Small intestine (tissue), 7 donors: ENCODE measurements around the gene NFATC1. TPM values are rescaled to one million over a fixed set of nuclear protein-coding genes. Genes with fewer than 3 reads are reported as not detected.
A peak's percentile ranks its signal among the peaks of the same experiment; 100 is the strongest.

Experiments used
- DNase-seq, 2 donors: peaks; one replicate each; pipeline versions ENCODE4 v3.0.0 to v3.0.0-alpha.2; 2013
- FAIRE-seq: peaks from 2 replicates; lab custom pipeline; 2012; peaks lifted over from hg19 to GRCh38; lab: Jason Lieb, UNC
- H3K27ac ChIP-seq, 3 donors: one replicate each; pipeline ENCODE4 v1.5.1; 2013; ENCODE audit warnings: low read length in 2 of 3, mild to moderate bottlenecking in 2 of 3, control low read depth in 1 of 3, inconsistent platforms in 1 of 3, low read depth in 1 of 3, moderate library complexity in 1 of 3
- H3K27me3 ChIP-seq, 3 donors: one replicate each; pipeline ENCODE4 v1.6.1; 2013; ENCODE audit warnings: low read length in 3 of 3, inconsistent platforms in 1 of 3; ENCODE audit not compliant: control insufficient read depth in 3 of 3, insufficient read depth in 3 of 3
- H3K36me3 ChIP-seq, 3 donors: one replicate each; pipeline ENCODE4 v1.6.1; 2013; ENCODE audit warnings: low read length in 3 of 3, inconsistent platforms in 1 of 3, low read depth in 1 of 3, mild to moderate bottlenecking in 1 of 3, moderate library complexity in 1 of 3; ENCODE audit not compliant: control insufficient read depth in 3 of 3, insufficient read depth in 2 of 3
- H3K4me1 ChIP-seq, 3 donors: one replicate each; pipeline ENCODE4 v1.6.1; 2013; ENCODE audit warnings: low read length in 2 of 3, inconsistent platforms in 1 of 3, low read depth in 1 of 3, mild to moderate bottlenecking in 1 of 3, moderate library complexity in 1 of 3; ENCODE audit not compliant: control insufficient read depth in 3 of 3, insufficient read depth in 2 of 3
- H3K4me3 ChIP-seq, 3 donors: one replicate each; pipeline ENCODE4 v1.5.1; 2013; ENCODE audit warnings: low read length in 3 of 3, control low read depth in 1 of 3, inconsistent platforms in 1 of 3, low read depth in 1 of 3, mild to moderate bottlenecking in 1 of 3, moderate library complexity in 1 of 3
- H3K9me3 ChIP-seq, 2 donors: one replicate each; pipeline ENCODE4 v1.6.1; 2013; ENCODE audit warnings: low read depth in 1 of 2, low read length in 1 of 2; ENCODE audit not compliant: control insufficient read depth in 2 of 2, insufficient read depth in 1 of 2
- WGBS, 3 donors: extraction: QIAGEN DNeasy Blood & Tissue Kit; methylation state at CpG; one replicate each; pipeline ENCODE4 v1.1.7; 2013; 5-methylcytosine and 5-hydroxymethylcytosine counted together
- polyA plus RNA-seq, 4 donors: library from polyadenylated mRNA; stranded (reverse) in 3 of 4; unstranded in 1 of 4; fragments of 200-250 nt in 3 of 4; fragments of 120-200 nt in 1 of 4; gene quantifications; one replicate each; pipeline versions ENCODE4 v1.2.1 to v1.2.3, GENCODE V29; 2013
- donor health status: healthy with polysubstance abuse.
- donor health status: control.
- donor health status: control.
- donor health status: Bipolar disorder and iron deficiency.
- donor health status: healthy.

The NFATC1 gene
- polyA plus RNA-seq, 4 donors: 0.67 to 5.9 (median 2.2) TPM

- Histone ChIP-seq H3K27me3 (peaks cover 0 to 37% (median 0%) of the 10 kb centered on the region in 3 donors), H3K27ac (peak overlapping the region in 1 of 3 donors; percentile 55), H3K4me3 (no peak overlapping the region), H3K4me1 (no peaks in the 10 kb centered on the region), H3K9me3 (no peaks in the 10 kb centered on the region), H3K36me3 (peaks cover 0 to 2% (median 0%) of the 10 kb centered on the region in 3 donors)
- FAIRE-seq (no peak), DNase-seq (no peak)
- 27 to 43% (median 30%) methylated on average over 26 to 27 of the region's 27 CpGs for WGBS, 3 donors
Observed at GRCh38 chr18:79402977-79403722, 7.4 kb downstream of the NFATC1 start.

DNA sequence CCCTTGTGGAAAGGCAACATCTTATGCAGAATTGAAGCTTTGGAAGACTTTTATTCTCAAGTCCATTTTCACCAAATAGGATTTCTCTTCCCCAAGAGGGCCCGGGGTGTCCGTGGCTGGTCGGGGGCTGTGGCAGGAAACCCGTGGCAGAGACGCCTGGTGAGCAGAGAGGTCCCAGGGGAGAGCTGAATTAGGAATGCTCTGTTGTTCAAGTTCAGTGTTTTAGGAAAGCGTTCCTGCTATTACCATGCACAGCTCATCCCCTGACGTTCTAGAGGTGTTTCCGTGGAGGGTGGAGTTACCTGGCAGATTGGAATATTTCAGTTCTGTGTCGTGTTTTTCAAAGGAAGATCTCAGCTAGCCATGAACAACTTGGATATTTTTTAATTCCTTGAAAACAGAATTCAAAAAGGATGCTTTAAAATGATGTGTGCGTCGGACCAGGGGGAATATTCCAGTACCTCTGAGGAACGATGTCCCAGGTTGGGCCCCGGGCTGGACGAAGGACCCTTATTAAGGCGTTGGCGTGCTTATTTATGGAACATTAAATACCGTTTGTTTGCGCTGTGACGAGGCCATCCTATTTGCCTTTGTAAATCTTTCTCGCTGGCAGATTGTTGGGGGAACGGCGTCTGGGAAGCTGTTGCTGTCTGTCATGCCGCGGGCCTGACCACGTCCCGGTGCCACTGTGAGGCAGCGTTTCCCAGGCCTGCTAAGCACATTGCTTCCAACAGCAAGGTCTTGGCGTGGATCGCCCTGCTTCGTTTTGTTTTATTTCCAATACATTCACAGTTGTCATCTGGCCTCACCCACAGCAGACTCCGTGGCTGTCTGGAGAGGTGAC is 8.2 kb downstream of the NFATC1 start:
- H3K36me3 ChIP-seq: peaks cover 0 to 2% (median 0%) of the 10 kb centered on the region in 3 donors
- H3K4me1 ChIP-seq: no peaks in the 10 kb centered on the region
- FAIRE-seq: no peak
- no peak for DNase-seq
- no peaks in the 10 kb centered on the region for H3K9me3 ChIP-seq
- H3K27me3 ChIP-seq: peaks cover 0 to 29% (median 0%) of the 10 kb centered on the region in 3 donors
- H3K4me3 ChIP-seq: no peak overlapping the region
- peak overlapping the region in 1 of 3 donors; percentile 39 for H3K27ac ChIP-seq
- WGBS, 3 donors: 64 to 71% (median 65%) methylated on average over 31 of the region's 31 CpGs

GRCh38 chr18:79404567-79404910 is 8.8 kb downstream of the NFATC1 start:
- 67 to 77% (median 68%) methylated on average over 12 of the region's 12 CpGs for WGBS, 3 donors
- no peak overlapping the region for H3K4me3 ChIP-seq
- no peaks in the 10 kb centered on the region for H3K9me3 ChIP-seq
- no peak for DNase-seq
- H3K4me1 ChIP-seq: no peaks in the 10 kb centered on the region
- H3K27ac ChIP-seq: peak overlapping the region in 1 of 3 donors; percentile 39
- FAIRE-seq: no peak
- peaks cover 0 to 2% (median 0%) of the 10 kb centered on the region in 3 donors for H3K36me3 ChIP-seq
- H3K27me3 ChIP-seq: peaks cover 0 to 23% (median 0%) of the 10 kb centered on the region in 3 donors

DNA sequence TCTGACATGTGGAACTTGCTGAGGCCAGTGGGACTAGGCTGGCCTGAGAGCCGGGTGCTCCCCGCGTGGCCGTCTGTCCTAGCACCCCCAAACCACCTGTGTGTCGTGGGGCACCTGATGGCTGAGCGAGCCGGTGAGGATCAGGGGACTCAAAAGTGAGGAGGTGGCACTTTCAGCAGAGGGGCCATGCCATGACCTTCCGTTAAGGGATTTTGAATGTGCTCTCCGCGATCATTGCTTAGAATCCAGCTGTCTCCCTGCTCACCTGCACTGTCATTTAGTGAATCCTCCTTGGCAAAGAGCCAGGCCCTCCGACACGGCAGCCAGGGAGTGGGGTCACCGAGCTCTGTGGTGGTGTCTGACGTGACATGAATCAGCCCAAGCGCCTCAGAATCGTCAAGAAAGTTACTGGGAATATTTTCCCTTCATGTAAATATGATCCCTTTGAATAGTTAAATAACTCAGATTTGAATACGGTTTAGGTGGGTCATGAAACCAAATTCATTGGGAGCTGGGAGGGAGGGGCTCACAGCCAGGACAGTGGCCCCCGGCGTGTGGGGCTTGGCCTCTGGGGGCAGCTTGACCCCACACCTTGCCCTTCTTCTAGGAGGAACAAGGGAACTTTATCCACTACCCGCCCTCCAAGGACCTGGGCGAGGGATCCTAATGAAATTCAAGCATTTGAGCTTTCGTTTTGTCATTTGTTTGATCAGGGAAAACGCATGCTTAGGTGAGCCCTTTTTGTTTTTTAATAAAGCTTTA is 9.5 kb downstream of the NFATC1 start:
- no peak for DNase-seq
- H3K9me3 ChIP-seq: no peaks in the 10 kb centered on the region
- H3K27me3 ChIP-seq: peaks cover 0 to 19% (median 0%) of the 10 kb centered on the region in 3 donors
- WGBS, 3 donors: 73 to 79% (median 77%) methylated on average over 23 of the region's 23 CpGs
- H3K4me1 ChIP-seq: no peaks in the 10 kb centered on the region
- FAIRE-seq: no peak
- no peak overlapping the region for H3K4me3 ChIP-seq
- H3K27ac ChIP-seq: peak overlapping the region in 2 of 3 donors; percentile 23 to 87
- H3K36me3 ChIP-seq: peaks cover 0 to 2% (median 0%) of the 10 kb centered on the region in 3 donors

DNA sequence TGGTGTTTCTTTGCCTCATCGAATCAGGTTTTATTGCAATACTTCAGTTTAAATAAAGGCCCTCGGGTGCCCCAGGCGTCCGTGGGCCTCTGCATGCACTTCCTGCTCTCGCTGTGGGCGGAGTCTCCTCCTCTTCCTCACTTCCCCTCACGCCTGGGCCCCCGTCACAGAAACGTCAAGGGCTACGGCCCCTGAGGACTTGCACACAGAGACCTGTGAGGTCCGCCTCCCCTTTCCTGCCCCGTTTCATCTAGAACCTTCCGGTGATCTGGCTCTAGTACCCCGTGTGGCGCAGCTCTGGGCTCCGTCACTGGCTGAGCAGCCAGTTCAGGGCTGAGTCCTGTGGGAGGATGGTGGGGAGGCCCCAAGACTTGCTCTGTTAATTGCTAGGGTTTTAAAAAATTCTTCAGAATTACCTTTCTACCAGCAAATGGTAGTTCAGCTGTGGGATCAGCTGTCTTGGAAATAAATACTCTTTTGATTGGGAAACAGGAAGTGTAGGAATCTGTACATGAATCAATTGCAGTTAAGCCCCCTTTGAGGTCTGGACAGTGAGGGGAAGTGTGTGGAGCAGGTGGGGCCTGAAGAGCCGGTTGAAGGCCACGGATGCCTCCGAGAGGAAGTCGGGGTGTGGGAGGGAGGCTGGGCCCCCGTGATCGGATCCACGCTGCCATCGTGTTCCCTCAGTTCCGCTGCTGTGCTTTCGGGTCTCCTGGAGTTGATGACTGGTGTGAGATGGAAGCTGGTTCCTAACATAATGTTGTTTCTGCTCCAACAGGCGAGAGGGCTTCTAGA is 10.2 kb downstream of the NFATC1 start:
- Histone ChIP-seq H3K4me3 (no peak overlapping the region), H3K4me1 (no peaks in the 10 kb centered on the region), H3K9me3 (no peaks in the 10 kb centered on the region), H3K36me3 (peaks cover 0 to 2% (median 0%) of the 10 kb centered on the region in 3 donors), H3K27me3 (peaks cover 0 to 19% (median 0%) of the 10 kb centered on the region in 3 donors), H3K27ac (peak overlapping the region in 2 of 3 donors; percentile 23 to 87)
- 56 to 73% (median 63%) methylated on average over 27 of the region's 27 CpGs for WGBS, 3 donors
- FAIRE-seq: no peak
- peak in 1 of 2 donors; percentile 56 for DNase-seq

- peaks cover 0 to 2% (median 0%) of the 10 kb centered on the region in 3 donors for H3K36me3 ChIP-seq
- peaks cover 0 to 18% (median 0%) of the 10 kb centered on the region in 3 donors for H3K27me3 ChIP-seq
- H3K9me3 ChIP-seq: no peaks in the 10 kb centered on the region
- H3K27ac ChIP-seq: peak overlapping the region in 1 of 3 donors; percentile 87
- DNase-seq (no peak), FAIRE-seq (no peak)
- no peak overlapping the region for H3K4me3 ChIP-seq
- 95 to 97% (median 96%) methylated on average over 29 to 30 of the region's 30 CpGs for WGBS, 3 donors
- no peaks in the 10 kb centered on the region for H3K4me1 ChIP-seq
Observed at GRCh38 chr18:79406708-79407107, 11.0 kb downstream of the NFATC1 start.

- DNase-seq: no peak
- WGBS, 3 donors: 93 to 97% (median 94%) methylated on average over 3 of the region's 3 CpGs
- no peak for FAIRE-seq
- peaks cover 0 to 12% (median 0%) of the 10 kb centered on the region in 3 donors for H3K36me3 ChIP-seq
- peaks cover 0 to 6% (median 0%) of the 10 kb centered on the region in 3 donors for H3K27me3 ChIP-seq
- H3K4me1 ChIP-seq: no peaks in the 10 kb centered on the region
- H3K9me3 ChIP-seq: no peaks in the 10 kb centered on the region
- H3K4me3 ChIP-seq: no peak overlapping the region
- H3K27ac ChIP-seq: no peak overlapping the region
Observed at GRCh38 chr18:79409313-79409712, 13.6 kb downstream of the NFATC1 start.
